Cardiac fibroblast (primary cell): ENCODE data around the gene EIF3B.
"Not testable (repeated sequence)": the region's sequence is repeated elsewhere in the genome, so short reads cannot be mapped to it uniquely, and the experiment has no call there.

Experiments
- DNase-seq, 2 donors: peaks; one replicate each; pipeline versions ENCODE4 v3.0.0 to v3.0.0-alpha.2; 2010; ENCODE audit warnings: low read depth in 2 of 2
- H3K4me3 ChIP-seq, 2 donors: replicated peaks in 1 of 2; 1 replicate in 1 of 2; 2 replicates in 1 of 2; pipeline ENCODE4 v1.5.1; 2011; ENCODE audit warnings: low read depth in 2 of 2, low read length in 2 of 2, mild to moderate bottlenecking in 2 of 2, moderate library complexity in 1 of 2
- CTCF ChIP-seq: IDR thresholded peaks from one replicate; pipeline ENCODE4 v1.5.1; 2011; ENCODE audit warnings: low read depth, mild to moderate bottlenecking, low read length, inconsistent platforms

Gene EIF3B

GRCh38 chr7:2326951-2327350 is 27.7 kb upstream of the EIF3B start:
- no peak for TF ChIP-seq CTCF
- no peak for DNase-seq
- no peak overlapping the region for H3K4me3 ChIP-seq

- no peak for TF ChIP-seq CTCF
- no peak overlapping the region for H3K4me3 ChIP-seq
These were observed 24.1 kb upstream of the EIF3B start for GRCh38 chr7:2330493-2330892.

GRCh38 chr7:2331707-2332106 is 22.9 kb upstream of the EIF3B start:
- TF ChIP-seq CTCF: no peak
- H3K4me3 ChIP-seq: no peak overlapping the region
- no peak for DNase-seq

More at GRCh38 chr7:2330493-2330892, 24.1 kb upstream of the EIF3B start:
- DNase-seq: no peak

GRCh38 chr7:2332606-2333231 is 21.9 kb upstream of the EIF3B start:
- DNase-seq, H3K4me3 ChIP-seq: not testable (repeated sequence)

- TF ChIP-seq CTCF: no peak
- no peak for DNase-seq
These were observed 17.9 kb upstream of the EIF3B start for GRCh38 chr7:2336626-2337299.

GRCh38 chr7:2347351-2348063 is 7.1 kb upstream of the EIF3B start:
- DNase-seq, H3K4me3 ChIP-seq: not testable (repeated sequence)

More at GRCh38 chr7:2336626-2337299, 17.9 kb upstream of the EIF3B start:
- no peak overlapping the region for H3K4me3 ChIP-seq

- DNase-seq: no peak
- TF ChIP-seq CTCF: no peak
- no peak overlapping the region for H3K4me3 ChIP-seq
These were observed 4.6 kb upstream of the EIF3B start for GRCh38 chr7:2350055-2350454.
